Fibroblast of mammary gland (primary cell): Measurements from ENCODE around the gene PCSK5.

Experiments
- DNase-seq: peaks from one replicate; pipeline ENCODE4 v3.0.0-alpha.2; 2010; ENCODE audit warnings: low read depth
- H3K4me3 ChIP-seq: 2 replicates; pipeline ENCODE4 v1.5.1; 2011; ENCODE audit warnings: low read depth, mild to moderate bottlenecking, low read length, moderate library complexity; ENCODE audit not compliant: control insufficient read depth
- CTCF ChIP-seq: conservative IDR thresholded peaks from 2 replicates; pipeline ENCODE4 v1.5.1; 2011; ENCODE audit warnings: low read depth, low read length, inconsistent platforms; ENCODE audit not compliant: control insufficient read depth, insufficient read depth

PCSK5 gene

GRCh38 chr9:76206821-76207220 is 316.3 kb downstream of the PCSK5 start:
- no peak for DNase-seq
- TF ChIP-seq CTCF: no peak
- H3K4me3 ChIP-seq: no peak overlapping the region

DNA sequence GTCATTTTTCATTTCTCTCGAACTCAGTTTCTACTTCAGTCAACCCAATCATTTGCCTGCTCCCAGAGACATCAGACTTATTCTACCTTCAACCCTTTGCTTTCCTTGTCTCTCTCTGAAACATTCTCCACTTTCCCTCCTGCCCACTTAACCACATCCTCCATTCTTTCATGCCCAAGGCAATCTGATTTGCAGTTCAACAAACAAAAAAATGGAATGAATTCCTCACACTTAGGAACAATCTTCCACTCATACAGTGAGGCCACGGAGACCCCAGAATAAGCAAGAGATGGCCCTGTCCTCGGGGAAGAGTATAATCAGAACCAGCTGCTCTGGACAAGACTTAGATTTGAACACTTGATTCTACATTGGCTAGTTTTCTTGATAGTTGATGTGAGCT is 323.3 kb downstream of the PCSK5 start:
- TF ChIP-seq CTCF: no peak
- H3K4me3 ChIP-seq: no peak overlapping the region
- DNase-seq: no peak

GRCh38 chr9:76215066-76215465 is 324.6 kb downstream of the PCSK5 start:
- TF ChIP-seq CTCF: peak; percentile 19

GRCh38 chr9:76216161-76216649 is 325.7 kb downstream of the PCSK5 start:
- H3K4me3 ChIP-seq: no peak overlapping the region
- DNase-seq: peak; percentile 96
- TF ChIP-seq CTCF: no peak

More at GRCh38 chr9:76215066-76215465, 324.6 kb downstream of the PCSK5 start:
- H3K4me3 ChIP-seq: no peak overlapping the region
- DNase-seq: peak; percentile 82

GRCh38 chr9:76218117-76218885 is 327.8 kb downstream of the PCSK5 start:
- no peak overlapping the region for H3K4me3 ChIP-seq
- DNase-seq: no peak
- TF ChIP-seq CTCF: no peak

GRCh38 chr9:76218886-76219445 is 328.5 kb downstream of the PCSK5 start:
- peak; percentile 8 for DNase-seq
- no peak for TF ChIP-seq CTCF

More at GRCh38 chr9:76218886-76219445, 328.5 kb downstream of the PCSK5 start:
- H3K4me3 ChIP-seq: no peak overlapping the region
